HepG2 (cell line): ENCODE data around the gene SSC5D. TPM values are rescaled to one million over a fixed set of nuclear protein-coding genes. Genes with fewer than 3 reads are reported as not detected.

Experiments used
- BCL3 ChIP-seq: sonication (generic); formaldehyde crosslinking; IDR thresholded peaks from 2 replicates; pipeline ENCODE4 v1.5.1; 2020; ENCODE audit warnings: mild to moderate bottlenecking, missing genetic modification reagents, moderate library complexity
- FOXJ3 ChIP-seq: sonication (generic); formaldehyde crosslinking; IDR thresholded peaks from 2 replicates; pipeline ENCODE4 v1.4.0; 2020; ENCODE audit warnings: missing genetic modification reagents, mild to moderate bottlenecking, borderline replicate concordance
- GATAD1 ChIP-seq: IDR thresholded peaks from 2 replicates; pipeline ENCODE4 v1.6.1; 2016; ENCODE audit warnings: missing genetic modification reagents, missing compliant biosample characterization
- HBP1 ChIP-seq: IDR thresholded peaks from 2 replicates; pipeline ENCODE4 v1.6.1; 2016; ENCODE audit warnings: low read depth, control low read depth
- HDAC1 ChIP-seq: sonication (generic); formaldehyde crosslinking; IDR thresholded peaks from 2 replicates; pipeline ENCODE4 v1.5.1; 2020; ENCODE audit warnings: mild to moderate bottlenecking, missing genetic modification reagents
- KLF11 ChIP-seq: IDR thresholded peaks from 2 replicates; pipeline ENCODE4 v1.6.1; 2016; ENCODE audit warnings: missing compliant biosample characterization
- KLF13 ChIP-seq: sonication (generic); formaldehyde crosslinking; IDR thresholded peaks from 2 replicates; pipeline ENCODE4 v1.4.0; 2020; ENCODE audit warnings: mild to moderate bottlenecking, missing genetic modification reagents
- KMT2B ChIP-seq: IDR thresholded peaks from 2 replicates; pipeline ENCODE4 v1.6.1; 2016; ENCODE audit warnings: missing genetic modification reagents, missing compliant biosample characterization
- MEIS1 ChIP-seq: sonication (generic); formaldehyde crosslinking; IDR thresholded peaks from 2 replicates; pipeline ENCODE4 v1.9.0; 2021; ENCODE audit warnings: mild to moderate bottlenecking, missing genetic modification reagents, moderate library complexity, borderline replicate concordance
- MEIS2 ChIP-seq: sonication (generic); formaldehyde crosslinking; IDR thresholded peaks from 2 replicates; pipeline ENCODE4 v1.9.0; 2021; ENCODE audit warnings: mild to moderate bottlenecking, missing genetic modification reagents
- POLR2A ChIP-seq, 2 experiments: IDR thresholded peaks; 2 replicates each; pipeline ENCODE4 v1.6.1; 2011; ENCODE audit warnings: low read depth in 2 of 2, low read length in 2 of 2, mild to moderate bottlenecking in 1 of 2, moderate library complexity in 1 of 2; ENCODE audit not compliant: insufficient read depth in 1 of 2
- RFX3 ChIP-seq: IDR thresholded peaks from 2 replicates; pipeline ENCODE4 v1.6.1; 2016; ENCODE audit warnings: missing biosample characterization, missing genetic modification reagents
- TBX2 ChIP-seq: sonication (generic); formaldehyde crosslinking; IDR thresholded peaks from 2 replicates; pipeline ENCODE4 v1.5.0; 2020; ENCODE audit warnings: missing genetic modification reagents, mild to moderate bottlenecking, borderline replicate concordance
- THRA ChIP-seq: sonication (generic); formaldehyde crosslinking; IDR thresholded peaks from 2 replicates; pipeline ENCODE4 v1.4.0; 2020; ENCODE audit warnings: missing genetic modification reagents, borderline replicate concordance
- ZBTB4 ChIP-seq: sonication (generic); formaldehyde crosslinking; IDR thresholded peaks from 2 replicates; pipeline ENCODE4 v1.4.0; 2020; ENCODE audit warnings: missing genetic modification reagents, mild to moderate bottlenecking, borderline replicate concordance
- ZBTB7A ChIP-seq: sonication (generic); formaldehyde crosslinking; IDR thresholded peaks from 2 replicates; pipeline ENCODE4 v1.8.0; 2022; ENCODE audit warnings: mild to moderate bottlenecking, missing genetic modification reagents
- ZNF281 ChIP-seq: sonication (generic); formaldehyde crosslinking; IDR thresholded peaks from 2 replicates; pipeline ENCODE4 v1.4.0; 2020; ENCODE audit warnings: missing genetic modification reagents, borderline replicate concordance
- ZNF747 ChIP-seq: sonication (generic); formaldehyde crosslinking; IDR thresholded peaks from 2 replicates; pipeline ENCODE4 v1.8.1; 2023; ENCODE audit warnings: missing genetic modification reagents, mild to moderate bottlenecking, borderline replicate concordance
- polyA plus RNA-seq, 8 experiments: library from polyadenylated mRNA; depleted of rRNA in 3 of 8; stranded (reverse) in 7 of 8; unstranded in 1 of 8; fragments of >200 nt; fragmentation: Illumina TruSeq in 4 of 8; extraction: Trizol in 4 of 8; gene quantifications; 2 replicates each; pipeline versions ENCODE4 v1.2.1 to v1.2.3, GENCODE V29; 2011 to 2016; ENCODE audit warnings: low read depth in 4 of 8, missing spikeins in 1 of 8, mixed read lengths in 1 of 8; ENCODE audit not compliant: insufficient read depth in 1 of 8
- total RNA-seq, 5 experiments: library from RNA; depleted of rRNA; stranded (reverse); fragments of >200 nt; fragmentation: Illumina TruSeq; extraction: Trizol; gene quantifications; 2 replicates each; pipeline ENCODE4 v1.2.3, GENCODE V29; 2016; ENCODE audit warnings: low read depth in 1 of 5

SSC5D gene
- total and polyA plus RNA-seq, 2 of the 13 experiments (the other 11 are each of a cell fraction or from before 2014, with no cell fraction given), result not detected

- TF ChIP-seq THRA, result 0 out of 2 replicates have a peak, but pooled peaks have one; percentile 21
- peak in 1 of 2 experiments; percentile 57; a peak in 2 of 4 replicates for TF ChIP-seq POLR2A (IDR thresholded peaks at IDR 0.05; ENCODE audit: insufficient read depth in 1 of 2, low read depth in 2 of 2, low read length in 2 of 2)
- 0 out of 2 replicates have a peak, but pooled peaks have one; percentile 46 for TF ChIP-seq ZBTB4 (CRISPR knock-in tag)
- TF ChIP-seq BCL3 (CRISPR knock-in tag), result 0 out of 2 replicates have a peak, but pooled peaks have one; percentile 11
- 0 out of 2 replicates have a peak, but pooled peaks have one; percentile 35 for TF ChIP-seq MEIS1 (CRISPR knock-in tag)
- TF ChIP-seq ZBTB7A (CRISPR knock-in tag), result peak; percentile 69; the same call in 1 of the 2 replicates
- no peak for TF ChIP-seq FOXJ3 (CRISPR knock-in tag)
- TF ChIP-seq TBX2 (CRISPR knock-in tag), result peak; percentile 50; the same call in 1 of the 2 replicates
- no peak for TF ChIP-seq KLF11 (CRISPR knock-in tag)
- 0 out of 2 replicates have a peak, but pooled peaks have one; percentile 35 for TF ChIP-seq KMT2B (CRISPR knock-in tag)
- peak; percentile 76 for TF ChIP-seq GATAD1
- TF ChIP-seq HBP1 (CRISPR knock-in tag), result no peak
- TF ChIP-seq MEIS2 (CRISPR knock-in tag), result no peak
- TF ChIP-seq KLF13 (CRISPR knock-in tag), result peak; percentile 15; the same call in 1 of the 2 replicates
- no peak for TF ChIP-seq ZNF281 (CRISPR knock-in tag)
- TF ChIP-seq RFX3, result peak; percentile 90
- TF ChIP-seq ZNF747 (CRISPR knock-in tag), result no peak
- TF ChIP-seq HDAC1 (CRISPR knock-in tag), result peak; percentile 48
Measured at GRCh38 chr19:55484593-55485438, 3.4 kb upstream of the SSC5D start, which contains the start of gene NAT14 (continued).
